Measurements from ENCODE around the gene FKBP8.

The FKBP8 gene

DNA sequence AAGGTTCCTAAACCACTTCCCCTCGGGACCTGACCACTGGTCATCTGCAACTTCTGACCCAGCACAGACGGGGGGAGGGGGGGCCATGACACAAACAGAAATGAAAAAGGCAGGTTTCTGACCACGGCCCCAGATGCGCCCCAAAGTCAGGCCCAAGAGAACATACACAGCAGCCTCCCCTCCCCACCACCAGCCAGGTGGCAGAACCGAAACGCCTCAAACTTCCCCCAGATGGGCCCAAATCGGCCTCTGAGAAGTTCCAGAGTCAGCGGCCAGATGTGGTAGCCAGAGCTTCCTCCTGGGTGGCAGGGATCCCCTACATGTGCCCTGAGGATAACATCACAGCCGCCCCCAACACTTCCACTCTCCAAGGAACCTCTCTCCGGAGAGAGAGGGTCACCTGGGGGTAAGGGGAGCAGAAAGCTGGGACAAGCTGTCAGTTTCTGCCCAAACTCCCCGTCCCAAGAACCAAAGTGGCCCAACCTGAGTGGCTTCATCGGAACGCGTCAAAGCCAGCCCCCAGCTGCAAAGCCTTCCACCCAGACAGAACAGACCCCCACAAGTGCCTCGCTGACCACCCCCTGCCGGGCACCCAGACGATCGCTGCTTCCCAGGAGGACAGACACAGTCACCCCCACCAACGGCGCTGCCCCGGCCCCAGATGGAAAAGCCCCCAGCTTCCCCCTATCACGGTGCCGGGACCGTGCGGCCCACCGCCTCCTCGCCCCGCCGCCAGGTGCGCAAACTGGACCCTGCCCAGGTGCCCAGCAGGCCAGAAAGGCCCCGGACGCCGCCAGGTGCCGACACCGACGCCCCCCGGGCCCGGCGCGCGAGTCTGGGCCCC lies 22.3 kb downstream of the FKBP8 start:
- DNase-seq: peak; percentile 10

DNA sequence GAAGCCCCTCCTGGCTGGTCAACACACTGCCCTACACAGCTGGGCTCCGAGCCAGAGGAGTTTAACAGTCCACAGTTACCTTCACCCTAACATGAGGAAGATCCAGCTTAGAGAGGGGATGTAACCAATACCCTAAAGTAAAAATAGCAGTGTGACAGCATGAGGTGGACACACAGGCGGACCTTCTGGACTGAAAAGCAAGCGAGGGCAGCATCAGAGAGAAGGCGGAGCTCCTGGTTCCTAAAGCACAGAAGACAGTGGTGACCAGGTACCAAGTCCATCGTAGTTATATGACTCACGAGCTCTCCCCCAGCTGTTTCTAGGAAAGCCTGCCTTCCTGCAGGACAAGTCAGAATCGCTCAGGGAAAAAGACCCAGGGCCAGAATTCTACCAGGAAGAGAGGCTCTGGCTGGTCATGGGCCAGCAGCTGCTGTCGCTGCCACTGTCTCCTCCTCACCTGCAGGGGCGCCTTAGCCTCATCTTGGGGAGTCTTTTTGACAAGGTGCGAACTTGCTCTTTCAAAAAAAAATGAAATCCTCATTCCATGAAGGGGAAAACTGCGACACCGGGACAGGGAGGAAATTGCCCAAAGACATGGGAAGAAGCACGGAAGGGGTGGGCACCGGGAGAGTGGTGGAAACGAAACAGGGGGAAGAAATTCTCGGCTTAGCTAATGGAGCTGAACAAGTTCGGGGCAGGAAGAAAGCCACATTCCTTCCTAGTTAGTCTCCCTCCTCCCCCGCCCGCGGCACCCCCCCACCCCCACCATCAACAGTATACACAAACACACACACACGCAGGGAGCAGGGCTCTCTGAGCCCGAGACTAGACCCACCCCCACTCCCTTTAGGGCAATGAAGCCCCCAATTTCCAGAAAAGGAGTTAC lies 23.2 kb downstream of the FKBP8 start:
- DNase-seq: peak; percentile 48

DNA sequence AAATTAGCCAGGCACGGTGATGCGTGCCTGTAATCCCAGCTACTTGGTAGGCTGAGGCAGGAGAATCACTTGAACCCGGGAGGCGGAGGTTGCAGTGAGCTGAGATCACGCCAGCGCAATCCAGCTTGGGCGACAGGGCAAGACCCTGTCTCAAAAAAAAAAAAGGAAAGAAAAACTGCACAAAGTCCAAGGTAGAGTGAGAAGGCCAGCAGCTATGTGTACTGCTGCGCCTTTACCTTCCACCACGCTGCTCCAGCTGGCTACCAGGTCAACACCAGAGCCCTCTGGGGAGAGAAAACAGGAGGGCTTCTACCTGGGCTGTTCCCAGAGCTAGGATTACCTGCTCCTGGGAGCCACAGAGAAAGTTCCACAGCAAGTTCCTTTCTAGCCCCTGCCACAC lies 24.7 kb downstream of the FKBP8 start:
- no peak for DNase-seq

GRCh38 chr19:18517606-18518005 lies 25.8 kb downstream of the FKBP8 start:
- DNase-seq: no peak

DNA sequence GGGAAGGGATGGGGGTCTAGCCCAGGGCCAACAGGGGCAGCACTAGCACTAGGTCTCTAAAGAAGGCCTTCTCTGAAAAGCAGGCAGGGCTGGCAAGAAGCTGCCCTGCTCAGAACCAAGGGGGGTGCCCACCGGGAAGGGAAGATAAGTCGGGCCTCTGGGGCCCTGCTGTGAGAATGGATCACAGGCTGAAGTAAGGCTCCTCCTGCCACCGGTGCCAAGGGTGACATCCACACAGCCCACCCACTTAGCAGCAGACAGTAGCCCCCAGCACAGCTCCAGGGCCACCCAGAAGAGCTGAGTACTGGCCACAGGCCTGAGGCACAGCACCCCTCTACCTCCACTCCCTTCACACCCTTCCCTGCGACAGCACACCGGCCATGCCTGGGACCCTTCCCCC lies 27.4 kb downstream of the FKBP8 start:
- no peak for DNase-seq

- no peak for DNase-seq
Observed at GRCh38 chr19:18514800-18515682, 28.3 kb downstream of the FKBP8 start.

DNA sequence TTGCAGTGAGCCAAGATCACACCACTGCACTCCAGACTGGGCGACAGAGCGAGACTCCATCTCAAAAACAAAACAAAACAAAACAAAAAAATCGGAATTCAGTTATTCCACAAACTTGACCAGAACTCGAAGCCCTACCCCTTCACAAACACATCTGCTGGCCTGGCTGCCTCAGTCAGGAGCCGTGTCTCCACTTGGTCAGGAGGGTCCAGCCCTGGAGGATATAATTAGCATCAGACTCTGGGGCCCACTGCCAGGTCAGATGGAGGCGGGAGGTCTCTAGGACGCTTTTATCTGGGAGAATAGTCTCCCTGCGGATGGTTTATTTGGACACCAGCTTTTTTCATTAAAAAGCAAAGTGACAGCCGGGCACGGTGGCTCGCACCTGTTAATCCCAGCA lies 29.5 kb downstream of the FKBP8 start:
- no peak for DNase-seq

DNA sequence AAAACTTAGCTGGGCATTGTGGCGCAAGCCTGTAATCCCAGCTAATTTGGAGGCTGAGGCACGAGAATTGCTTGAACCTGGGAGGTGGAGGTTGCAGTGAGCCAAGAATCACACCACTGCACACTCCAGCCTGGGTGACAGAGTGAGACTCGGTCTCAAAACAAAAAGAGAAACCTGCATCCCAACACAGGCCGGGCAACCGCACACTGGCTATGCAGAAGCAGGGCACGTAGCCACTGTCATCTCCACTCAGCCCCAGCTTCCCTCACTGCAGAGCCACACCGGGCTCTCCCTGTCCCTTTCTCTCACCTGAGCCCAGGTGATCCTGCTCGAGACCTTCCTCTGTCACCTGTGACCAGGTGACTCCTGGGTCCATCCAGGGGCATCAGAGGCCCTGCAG lies 33.2 kb downstream of the FKBP8 start:
- DNase-seq: no peak

- DNase-seq: no peak
Observed at GRCh38 chr19:18508585-18508984, 34.8 kb downstream of the FKBP8 start.

- no peak for DNase-seq
Observed at GRCh38 chr19:18507727-18508440, 35.5 kb downstream of the FKBP8 start.

GRCh38 chr19:18507021-18507726 lies 36.2 kb downstream of the FKBP8 start:
- DNase-seq: peak; percentile 41

DNA sequence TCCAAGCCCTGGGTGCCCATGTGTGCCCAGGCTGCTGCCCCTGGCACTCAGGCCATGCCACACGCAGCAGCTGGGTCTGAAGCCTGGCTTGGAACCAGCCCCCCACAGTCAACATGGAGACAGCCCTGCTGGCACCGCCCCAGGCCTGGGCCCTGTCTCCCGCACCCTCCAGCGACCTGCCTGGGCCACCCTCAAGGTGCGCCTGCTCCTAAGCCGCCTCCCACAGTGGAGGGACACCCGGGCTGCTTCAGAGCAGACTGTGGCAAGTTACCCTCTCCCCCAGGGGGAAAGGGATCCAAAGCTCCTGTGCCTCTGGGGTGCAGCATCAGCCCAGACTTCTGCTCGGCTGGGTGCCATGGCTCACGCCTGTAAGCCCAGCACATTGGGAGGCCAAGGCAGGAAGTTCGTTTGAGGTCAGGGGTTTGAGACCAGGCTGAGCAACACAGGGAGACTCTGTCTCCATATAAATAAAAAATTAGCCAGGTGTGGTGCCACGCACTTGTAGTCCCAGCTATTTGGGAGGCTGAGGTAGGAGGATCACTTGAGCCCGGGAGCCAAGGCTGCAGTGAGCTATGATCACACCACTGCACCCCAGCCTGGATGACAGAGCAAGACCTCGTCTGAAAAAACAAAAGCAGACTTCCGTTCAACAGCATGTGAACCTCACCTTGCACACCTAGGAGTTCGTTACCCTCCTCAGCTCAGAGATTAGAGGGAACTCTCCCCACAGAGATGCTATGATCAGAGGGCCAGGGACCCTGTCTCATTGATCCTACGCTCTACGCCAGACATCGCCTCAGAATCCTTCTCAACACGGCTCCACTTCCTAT lies 37.1 kb downstream of the FKBP8 start:
- DNase-seq: no peak

- no peak for DNase-seq
Observed at GRCh38 chr19:18504886-18505610, 38.3 kb downstream of the FKBP8 start.

DNA sequence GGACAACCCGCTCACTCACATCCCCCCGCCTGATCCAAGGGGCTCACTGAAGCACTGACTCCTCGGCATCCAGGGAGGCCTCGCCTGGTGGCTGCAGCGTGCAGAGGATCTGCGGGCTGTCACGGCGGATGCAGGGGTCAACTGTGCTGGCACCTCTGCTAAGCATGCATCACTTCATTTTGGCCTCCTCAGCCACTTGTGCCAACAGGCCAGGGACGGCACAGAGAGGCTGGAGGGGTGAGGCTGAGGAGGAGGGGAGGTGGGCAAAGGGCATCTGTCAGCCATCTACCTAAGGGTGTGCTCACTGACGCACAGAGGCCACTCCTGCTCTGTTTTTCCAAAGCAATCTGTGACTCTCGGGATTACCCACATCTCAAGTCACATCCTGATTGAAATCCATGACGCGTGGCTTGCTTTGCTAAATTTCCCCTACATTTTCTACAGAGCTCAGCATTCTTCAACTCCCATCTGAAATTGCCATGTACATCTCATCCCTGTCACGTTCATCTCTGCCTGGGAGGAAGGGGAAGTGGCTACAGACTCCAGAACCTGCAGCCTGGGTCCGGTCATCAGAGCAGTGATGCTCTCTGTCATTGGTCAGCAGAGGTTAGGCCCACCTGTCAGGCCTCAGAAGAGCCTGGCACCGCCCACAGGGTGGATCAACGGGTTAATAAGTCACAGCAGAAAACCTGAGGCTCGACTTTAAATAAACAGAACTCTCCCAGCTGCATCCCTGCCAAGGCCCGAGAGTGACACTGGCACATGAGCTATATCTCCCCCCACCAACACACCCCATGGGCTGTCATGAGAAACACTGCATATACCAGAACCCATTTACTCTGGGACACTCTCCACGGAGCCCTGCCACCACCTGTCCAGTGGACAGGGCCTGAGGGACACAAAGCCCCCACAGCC lies 39.1 kb downstream of the FKBP8 start:
- DNase-seq: no peak

GRCh38 chr19:18503337-18503970 lies 39.9 kb downstream of the FKBP8 start:
- DNase-seq: no peak

GRCh38 chr19:18502638-18503294 lies 40.6 kb downstream of the FKBP8 start:
- DNase-seq: no peak

GRCh38 chr19:18502246-18502637 lies 41.1 kb downstream of the FKBP8 start:
- DNase-seq: no peak

DNA sequence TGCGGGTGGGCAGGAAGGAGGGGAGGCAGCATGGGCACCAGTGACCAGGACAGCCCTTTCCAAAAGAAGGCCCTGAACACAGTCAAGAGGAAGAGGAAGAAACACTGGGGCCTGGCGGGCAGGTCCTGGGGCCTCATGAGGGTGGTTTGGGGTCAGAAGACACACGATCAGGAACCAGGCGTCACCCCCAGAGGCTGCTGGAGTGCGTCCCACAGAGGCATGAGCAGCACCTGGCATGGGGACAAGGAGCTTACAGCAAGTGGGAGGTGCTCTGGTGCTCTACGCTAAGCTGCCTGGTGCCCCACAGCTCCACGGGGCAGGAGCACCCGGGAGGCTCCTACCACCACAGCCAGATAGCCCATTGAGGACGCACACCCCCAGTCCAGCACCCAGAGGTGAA lies 41.5 kb downstream of the FKBP8 start:
- no peak for DNase-seq
